ENCODE data around the gene MCUR1.
"Not testable (repeated sequence)": the region's sequence is repeated elsewhere in the genome, so short reads cannot be mapped to it uniquely, and the experiment has no call there.

MCUR1 gene

GRCh38 chr6:13838616-13839015, 24.3 kb upstream of the MCUR1 start:
- no peak overlapping the region for H3K4me3 ChIP-seq (ENCODE audit: low read depth, low read length)
- no peak for TF ChIP-seq CTCF (IDR thresholded peaks at IDR 0.05; ENCODE audit: low read depth, low read length, missing control alignments)
- in situ Hi-C loops (cut with HindIII; ENCODE audit: low sequenced_read_pairs) = no loop called here
- no peak for DNase-seq (ENCODE audit: low read depth)

GRCh38 chr6:13836170-13836569, 21.8 kb upstream of the MCUR1 start:
- H3K4me3 ChIP-seq (ENCODE audit: low read depth, low read length) = no peak overlapping the region
- no peak for DNase-seq (ENCODE audit: low read depth)
- TF ChIP-seq CTCF (IDR thresholded peaks at IDR 0.05; ENCODE audit: low read depth, low read length, missing control alignments) = no peak
- in situ Hi-C loops (cut with HindIII; ENCODE audit: low sequenced_read_pairs) = no loop called here

GRCh38 chr6:13834790-13835189, 20.4 kb upstream of the MCUR1 start:
- no peak for TF ChIP-seq CTCF (IDR thresholded peaks at IDR 0.05; ENCODE audit: low read depth, low read length, missing control alignments)
- no peak for DNase-seq (ENCODE audit: low read depth)
- in situ Hi-C loops (cut with HindIII; ENCODE audit: low sequenced_read_pairs) = no loop called here
- no peak overlapping the region for H3K4me3 ChIP-seq (ENCODE audit: low read depth, low read length)

GRCh38 chr6:13834018-13834417, 19.7 kb upstream of the MCUR1 start:
- H3K4me3 ChIP-seq (ENCODE audit: low read depth, low read length); DNase-seq (ENCODE audit: low read depth); in situ Hi-C loops (cut with HindIII; ENCODE audit: low sequenced_read_pairs): not testable (repeated sequence)

GRCh38 chr6:13832778-13833177, 18.4 kb upstream of the MCUR1 start:
- no peak overlapping the region for H3K4me3 ChIP-seq (ENCODE audit: low read depth, low read length)
- no peak for TF ChIP-seq CTCF (IDR thresholded peaks at IDR 0.05; ENCODE audit: low read depth, low read length, missing control alignments)
- DNase-seq (ENCODE audit: low read depth) = no peak
- in situ Hi-C loops (cut with HindIII; ENCODE audit: low sequenced_read_pairs) = no loop called here

- no peak for DNase-seq (ENCODE audit: low read depth)
- no peak for TF ChIP-seq CTCF (IDR thresholded peaks at IDR 0.05; ENCODE audit: low read depth, low read length, missing control alignments)
- no peak overlapping the region for H3K4me3 ChIP-seq (ENCODE audit: low read depth, low read length)
- in situ Hi-C loops (cut with HindIII; ENCODE audit: low sequenced_read_pairs) = no loop called here
Observed at GRCh38 chr6:13831615-13832014, 17.3 kb upstream of the MCUR1 start.

- TF ChIP-seq CTCF (IDR thresholded peaks at IDR 0.05; ENCODE audit: low read depth, low read length, missing control alignments) = no peak
- DNase-seq (ENCODE audit: low read depth) = no peak
- in situ Hi-C loops (cut with HindIII; ENCODE audit: low sequenced_read_pairs) = no loop called here
- no peak overlapping the region for H3K4me3 ChIP-seq (ENCODE audit: low read depth, low read length)
Observed at GRCh38 chr6:13830803-13831202, 16.4 kb upstream of the MCUR1 start.

GRCh38 chr6:13829419-13829818, 15.1 kb upstream of the MCUR1 start:
- H3K4me3 ChIP-seq (ENCODE audit: low read depth, low read length); in situ Hi-C loops (cut with HindIII; ENCODE audit: low sequenced_read_pairs); DNase-seq (ENCODE audit: low read depth): not testable (repeated sequence)

GRCh38 chr6:13828656-13829301, 14.4 kb upstream of the MCUR1 start:
- in situ Hi-C loops (cut with HindIII; ENCODE audit: low sequenced_read_pairs); DNase-seq (ENCODE audit: low read depth): not testable (repeated sequence)

More at GRCh38 chr6:13828656-13829301, 14.4 kb upstream of the MCUR1 start:
- H3K4me3 ChIP-seq (ENCODE audit: low read depth, low read length) = not testable (repeated sequence)
